ENCODE results near the gene MDM2.

The MDM2 gene

GRCh38 chr12:68893201-68893600, 85.2 kb downstream of the MDM2 start:
- no peak overlapping the region for H3K27ac ChIP-seq (ENCODE audit: low read depth, low read length)
- no peaks in the 10 kb centered on the region for H3K27me3 ChIP-seq (ENCODE audit: insufficient read depth, low read length)
- no peak overlapping the region for H2AFZ ChIP-seq (ENCODE audit: low read length, unreplicated experiment)
- 0 out of 2 replicates have a peak, but pooled peaks cover 9% of the 10 kb centered on the region for H3K36me3 ChIP-seq (ENCODE audit: insufficient read depth, low read length)
- H3K4me3 ChIP-seq (ENCODE audit: low read depth, low read length), result no peak overlapping the region
- peaks cover 4% of the 10 kb centered on the region for H3K79me2 ChIP-seq (ENCODE audit: control insufficient read depth, insufficient read depth, low read length, unreplicated experiment)
- H3K4me1 ChIP-seq (ENCODE audit: control insufficient read depth, insufficient read depth, low read length, unreplicated experiment), result peaks cover 21% of the 10 kb centered on the region

GRCh38 chr12:68893741-68894140, 85.8 kb downstream of the MDM2 start:
- H2AFZ ChIP-seq (ENCODE audit: low read length, unreplicated experiment), result no peak overlapping the region

DNA sequence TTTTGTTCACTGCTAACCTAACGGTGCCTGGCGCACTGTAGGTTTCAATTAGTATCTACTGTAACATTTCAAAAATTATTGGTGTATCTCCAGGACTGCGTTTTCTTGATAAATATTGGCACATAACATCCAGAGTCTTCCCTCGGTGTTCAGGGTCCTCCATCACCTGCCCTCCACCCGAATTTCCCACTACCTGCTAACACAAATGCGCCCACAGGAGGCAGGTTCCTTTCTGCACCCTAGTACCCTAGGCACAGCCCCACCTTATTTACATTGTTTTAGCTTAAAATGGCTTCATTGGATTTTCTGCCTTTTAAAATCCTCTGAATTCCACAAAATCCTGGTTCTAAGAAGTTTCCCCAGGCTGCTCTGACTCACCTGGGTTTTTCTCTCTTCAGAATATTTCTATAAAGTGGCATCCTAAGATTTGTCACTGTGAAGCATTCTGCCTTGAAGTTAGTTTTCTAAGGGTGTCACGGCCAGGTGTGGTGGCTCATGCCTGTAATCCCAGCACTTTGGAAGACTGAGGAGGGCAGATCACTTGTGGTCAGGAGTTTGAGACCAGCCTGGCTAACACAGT, 86.4 kb downstream of the MDM2 start:
- no peak overlapping the region for H2AFZ ChIP-seq (ENCODE audit: low read length, unreplicated experiment)
- H3K4me3 ChIP-seq (ENCODE audit: low read depth, low read length), result no peak overlapping the region
- H3K27me3 ChIP-seq (ENCODE audit: insufficient read depth, low read length), result no peaks in the 10 kb centered on the region
- H3K79me2 ChIP-seq (ENCODE audit: control insufficient read depth, insufficient read depth, low read length, unreplicated experiment), result peaks cover 4% of the 10 kb centered on the region
- 0 out of 2 replicates have a peak, but pooled peaks cover 9% of the 10 kb centered on the region for H3K36me3 ChIP-seq (ENCODE audit: insufficient read depth, low read length)
- no peak overlapping the region for H3K27ac ChIP-seq (ENCODE audit: low read depth, low read length)
- H3K4me1 ChIP-seq (ENCODE audit: control insufficient read depth, insufficient read depth, low read length, unreplicated experiment), result peaks cover 33% of the 10 kb centered on the region

More at GRCh38 chr12:68893741-68894140, 85.8 kb downstream of the MDM2 start:
- Histone ChIP-seq H3K79me2 (ENCODE audit: control insufficient read depth, insufficient read depth, low read length, unreplicated experiment) (peaks cover 4% of the 10 kb centered on the region), H3K27ac (ENCODE audit: low read depth, low read length) (no peak overlapping the region), H3K4me3 (ENCODE audit: low read depth, low read length) (no peak overlapping the region), H3K27me3 (ENCODE audit: insufficient read depth, low read length) (no peaks in the 10 kb centered on the region), H3K4me1 (ENCODE audit: control insufficient read depth, insufficient read depth, low read length, unreplicated experiment) (peaks cover 27% of the 10 kb centered on the region), H3K36me3 (ENCODE audit: insufficient read depth, low read length) (0 out of 2 replicates have a peak, but pooled peaks cover 9% of the 10 kb centered on the region)

GRCh38 chr12:68896881-68897540, 89.0 kb downstream of the MDM2 start:
- Histone ChIP-seq H3K27me3 (ENCODE audit: insufficient read depth, low read length) (no peaks in the 10 kb centered on the region), H3K27ac (ENCODE audit: low read depth, low read length) (peak overlapping the region; percentile 94), H3K4me3 (ENCODE audit: low read depth, low read length) (peak overlapping the region; percentile 3; the same call in 1 of the 2 replicates), H2AFZ (ENCODE audit: low read length, unreplicated experiment) (no peak overlapping the region), H3K79me2 (ENCODE audit: control insufficient read depth, insufficient read depth, low read length, unreplicated experiment) (peaks cover 5% of the 10 kb centered on the region), H3K4me1 (ENCODE audit: control insufficient read depth, insufficient read depth, low read length, unreplicated experiment) (peaks cover 43% of the 10 kb centered on the region), H3K36me3 (ENCODE audit: insufficient read depth, low read length) (peaks cover 9% of the 10 kb centered on the region; the same call in 1 of the 2 replicates)

DNA sequence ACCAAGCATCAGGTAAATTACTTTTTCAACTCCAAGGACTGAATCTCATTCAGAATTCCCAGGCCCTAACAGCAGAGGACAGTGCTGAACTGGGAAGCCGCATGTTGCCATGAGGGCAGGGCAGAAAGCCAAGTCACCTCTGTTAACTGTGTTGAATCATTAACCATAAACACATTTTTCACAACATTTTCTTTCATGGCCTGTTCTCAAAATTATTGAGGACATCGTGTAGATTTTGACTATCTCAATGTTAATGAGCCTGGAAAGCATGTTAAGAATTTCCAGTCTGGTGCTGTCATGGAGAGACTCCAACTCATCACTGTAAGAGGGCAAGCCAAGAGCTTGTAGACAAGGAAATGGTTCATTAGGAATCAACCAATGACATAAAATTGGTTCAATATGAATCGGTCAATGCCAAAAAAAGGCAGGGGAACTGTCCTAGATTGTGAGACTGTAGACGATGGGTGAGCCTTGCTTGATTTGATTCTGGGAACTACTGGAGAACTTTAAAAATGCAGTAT, 91.3 kb downstream of the MDM2 start:
- H3K4me3 ChIP-seq (ENCODE audit: low read depth, low read length), result no peak overlapping the region
- H2AFZ ChIP-seq (ENCODE audit: low read length, unreplicated experiment), result peak overlapping the region; percentile 27
- no peaks in the 10 kb centered on the region for H3K27me3 ChIP-seq (ENCODE audit: insufficient read depth, low read length)
- peaks cover 5% of the 10 kb centered on the region for H3K79me2 ChIP-seq (ENCODE audit: control insufficient read depth, insufficient read depth, low read length, unreplicated experiment)
- peaks cover 9% of the 10 kb centered on the region; the same call in 1 of the 2 replicates for H3K36me3 ChIP-seq (ENCODE audit: insufficient read depth, low read length)
- H3K27ac ChIP-seq (ENCODE audit: low read depth, low read length), result peak overlapping the region; percentile 94
- peaks cover 43% of the 10 kb centered on the region for H3K4me1 ChIP-seq (ENCODE audit: control insufficient read depth, insufficient read depth, low read length, unreplicated experiment)

DNA sequence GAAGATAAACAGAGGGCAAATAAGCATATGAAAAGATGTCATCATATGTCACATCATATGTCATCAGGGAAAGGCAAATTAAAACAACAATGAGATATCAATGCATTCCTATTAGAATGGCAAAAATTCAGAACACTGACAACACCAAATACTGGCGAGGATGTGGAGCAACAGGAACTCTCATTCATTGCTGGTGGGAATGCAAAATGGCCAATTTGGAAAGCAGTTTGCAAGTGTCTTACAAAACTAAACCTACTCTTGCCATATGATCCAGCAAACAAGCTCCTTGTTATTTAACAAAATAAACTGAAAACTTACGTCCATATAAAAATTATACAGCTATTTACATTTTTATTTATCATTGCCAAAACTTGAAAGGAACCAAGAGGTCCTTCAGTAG, 92.3 kb downstream of the MDM2 start:
- Histone ChIP-seq H2AFZ (ENCODE audit: low read length, unreplicated experiment) (no peak overlapping the region), H3K27ac (ENCODE audit: low read depth, low read length) (peak overlapping the region; percentile 94), H3K4me1 (ENCODE audit: control insufficient read depth, insufficient read depth, low read length, unreplicated experiment) (peaks cover 43% of the 10 kb centered on the region), H3K27me3 (ENCODE audit: insufficient read depth, low read length) (no peaks in the 10 kb centered on the region), H3K36me3 (ENCODE audit: insufficient read depth, low read length) (peaks cover 6% of the 10 kb centered on the region; the same call in 1 of the 2 replicates), H3K79me2 (ENCODE audit: control insufficient read depth, insufficient read depth, low read length, unreplicated experiment) (peaks cover 5% of the 10 kb centered on the region), H3K4me3 (ENCODE audit: low read depth, low read length) (no peak overlapping the region)

All from ACC112 (cell line).